ENCODE measurements around the gene HGD. TPM values are rescaled to one million over a fixed set of nuclear protein-coding genes. Genes with fewer than 3 reads are reported as not detected.
A peak's percentile ranks its signal among the peaks of the same experiment; 100 is the strongest.

HGD gene
- total RNA-seq, 1 experiment from 2014 or later = 0.59 TPM

DNA sequence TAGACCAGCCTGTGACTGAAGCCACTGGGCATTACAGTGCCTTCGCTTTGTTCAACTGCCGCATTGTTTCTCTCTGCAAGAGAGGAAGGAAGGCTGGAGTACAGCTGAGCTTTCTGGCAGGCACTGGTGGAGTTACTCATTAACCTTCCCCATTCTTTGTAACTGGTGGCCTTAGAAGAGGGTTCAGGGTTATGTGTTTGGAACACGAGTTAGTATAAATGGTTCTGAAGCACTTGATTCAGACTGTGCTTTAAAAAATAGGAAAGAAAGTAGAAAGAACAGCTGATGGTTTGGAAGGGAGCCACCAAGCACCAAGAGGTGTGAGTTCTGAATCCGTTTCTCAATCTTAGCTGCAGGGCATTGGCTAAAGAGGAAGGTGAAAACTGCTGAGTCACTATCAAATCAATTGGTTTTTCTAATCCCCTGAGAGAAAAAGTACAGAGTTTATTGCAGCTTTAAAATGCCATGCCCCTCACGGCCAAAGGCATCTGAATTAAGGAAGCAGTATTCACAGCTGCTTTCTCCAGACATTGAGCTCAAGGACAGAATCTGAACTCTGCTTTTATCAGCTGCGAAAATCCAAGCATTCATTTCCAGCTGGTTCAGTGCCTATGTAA is 3.6 kb downstream of the HGD start:
- intact Hi-C loops (cut with micrococcal nuclease) = no loop called here
- POLR2A ChIA-PET = interaction anchor here (1.4 to 1.5 kb wide), 2 partner anchors 16 to 82 kb away, joined by 4 to 9 read pairs; partner anchors contain the start of gene NDUFB4
- no TSS peak for BruUV-seq (replicated peaks)
- RAD21 ChIA-PET (ENCODE audit: low non-redundant PET in 1 of 2, low total read pairs in 2 of 2, uncharacterized antibody in 2 of 2, unreplicated experiment in 2 of 2) = no interaction called here
- Histone ChIP-seq H2AFZ (ENCODE audit: low read depth, low read length, poor library complexity, severe bottlenecking) (no peak overlapping the region), H3K4me2 (ENCODE audit: low read length) (peak overlapping the region; percentile 25), H3K79me2 (ENCODE audit: insufficient read depth, low read length) (no peaks in the 10 kb centered on the region), H3K9me3 (ENCODE audit: control insufficient read depth in 1 of 2, insufficient read depth in 1 of 2, low read depth in 1 of 2, low read length in 2 of 2) (0 out of 4 replicates have a peak, but pooled peaks cover 0 to 3% of the 10 kb centered on the region in 2 experiments), H3K36me3 (ENCODE audit: control insufficient read depth in 1 of 2, insufficient read depth in 2 of 2, low read length in 2 of 2) (no peaks in the 10 kb centered on the region), H3K9ac (ENCODE audit: low read length) (no peak overlapping the region), H3K27ac (ENCODE audit: low read depth, low read length) (no peak overlapping the region), H3K27me3 (ENCODE audit: insufficient read depth, low read length) (no peaks in the 10 kb centered on the region), H3K4me3 (replicated peaks in 1 of 2; ENCODE audit: low read depth in 1 of 2, low read length in 2 of 2) (no peak overlapping the region), H4K20me1 (ENCODE audit: insufficient read depth) (no peaks in the 10 kb centered on the region), H3K9me2 (ENCODE audit: insufficient read depth) (no peaks in the 10 kb centered on the region), H3K4me1 (ENCODE audit: control insufficient read depth in 1 of 2, insufficient read depth in 2 of 2, low read length in 2 of 2) (peaks cover 0 to 11% of the 10 kb centered on the region in 2 experiments; a peak in 3 of 4 replicates)
- no peak for ATAC-seq
- DNase-seq (ENCODE audit: low read depth, low spot score) = no peak
- CTCF ChIA-PET = no interaction called here
- no peak for TF ChIP-seq CTCF (IDR thresholded peaks at IDR 0.05 in 2 of 3, conservative IDR thresholded peaks at IDR 0.05 in 1 of 3; ENCODE audit: borderline replicate concordance in 1 of 3, insufficient read depth in 1 of 3, low read depth in 2 of 3, low read length in 2 of 3)
- TF ChIP-seq TCF7L2 (IDR thresholded peaks at IDR 0.05; ENCODE audit: borderline replicate concordance, extremely low read depth, insufficient read depth, insufficient read length) = no peak
- no peak for TF ChIP-seq POLR2A (IDR thresholded peaks at IDR 0.05; ENCODE audit: borderline replicate concordance, extremely low read depth, insufficient read depth, insufficient read length)
- no peak for TF ChIP-seq ZBTB33 (IDR thresholded peaks at IDR 0.05; ENCODE audit: extremely low read depth, insufficient replicate concordance, low read length)
- no peak for TF ChIP-seq ZFX (IDR thresholded peaks at IDR 0.05)
- 0 out of 2 replicates have a peak, but pooled peaks have one; percentile 12 for TF ChIP-seq MAX (IDR thresholded peaks at IDR 0.05)
- TF ChIP-seq EZH2 (IDR thresholded peaks at IDR 0.05) = no peak
- no peak for TF ChIP-seq FOSL1 (IDR thresholded peaks at IDR 0.05; ENCODE audit: low read depth)
- TF ChIP-seq, protein P1, sequence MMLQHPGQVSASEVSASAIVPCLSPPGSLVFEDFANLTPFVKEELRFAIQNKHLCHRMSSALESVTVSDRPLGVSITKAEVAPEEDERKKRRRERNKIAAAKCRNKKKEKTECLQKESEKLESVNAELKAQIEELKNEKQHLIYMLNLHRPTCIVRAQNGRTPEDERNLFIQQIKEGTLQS (IDR thresholded peaks at IDR 0.05) = no peak
- no peak for TF ChIP-seq RAD21 (IDR thresholded peaks at IDR 0.05; ENCODE audit: low read depth)
- no peak for TF ChIP-seq EZH2phosphoT487 (IDR thresholded peaks at IDR 0.05; ENCODE audit: borderline replicate concordance)
- no peak for TF ChIP-seq SRF (IDR thresholded peaks at IDR 0.05; ENCODE audit: low read depth)
- TF ChIP-seq SP1 (IDR thresholded peaks at IDR 0.05; ENCODE audit: low read depth) = peak; percentile 27; the same call in 1 of the 2 replicates
- TF ChIP-seq, protein P2, sequence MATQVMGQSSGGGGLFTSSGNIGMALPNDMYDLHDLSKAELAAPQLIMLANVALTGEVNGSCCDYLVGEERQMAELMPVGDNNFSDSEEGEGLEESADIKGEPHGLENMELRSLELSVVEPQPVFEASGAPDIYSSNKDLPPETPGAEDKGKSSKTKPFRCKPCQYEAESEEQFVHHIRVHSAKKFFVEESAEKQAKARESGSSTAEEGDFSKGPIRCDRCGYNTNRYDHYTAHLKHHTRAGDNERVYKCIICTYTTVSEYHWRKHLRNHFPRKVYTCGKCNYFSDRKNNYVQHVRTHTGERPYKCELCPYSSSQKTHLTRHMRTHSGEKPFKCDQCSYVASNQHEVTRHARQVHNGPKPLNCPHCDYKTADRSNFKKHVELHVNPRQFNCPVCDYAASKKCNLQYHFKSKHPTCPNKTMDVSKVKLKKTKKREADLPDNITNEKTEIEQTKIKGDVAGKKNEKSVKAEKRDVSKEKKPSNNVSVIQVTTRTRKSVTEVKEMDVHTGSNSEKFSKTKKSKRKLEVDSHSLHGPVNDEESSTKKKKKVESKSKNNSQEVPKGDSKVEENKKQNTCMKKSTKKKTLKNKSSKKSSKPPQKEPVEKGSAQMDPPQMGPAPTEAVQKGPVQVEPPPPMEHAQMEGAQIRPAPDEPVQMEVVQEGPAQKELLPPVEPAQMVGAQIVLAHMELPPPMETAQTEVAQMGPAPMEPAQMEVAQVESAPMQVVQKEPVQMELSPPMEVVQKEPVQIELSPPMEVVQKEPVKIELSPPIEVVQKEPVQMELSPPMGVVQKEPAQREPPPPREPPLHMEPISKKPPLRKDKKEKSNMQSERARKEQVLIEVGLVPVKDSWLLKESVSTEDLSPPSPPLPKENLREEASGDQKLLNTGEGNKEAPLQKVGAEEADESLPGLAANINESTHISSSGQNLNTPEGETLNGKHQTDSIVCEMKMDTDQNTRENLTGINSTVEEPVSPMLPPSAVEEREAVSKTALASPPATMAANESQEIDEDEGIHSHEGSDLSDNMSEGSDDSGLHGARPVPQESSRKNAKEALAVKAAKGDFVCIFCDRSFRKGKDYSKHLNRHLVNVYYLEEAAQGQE (IDR thresholded peaks at IDR 0.05; ENCODE audit: low read depth) = no peak
- TF ChIP-seq JUND (IDR thresholded peaks at IDR 0.05) = no peak
- peak; percentile 46; the same call in 1 of the 2 replicates for TF ChIP-seq CEBPB (IDR thresholded peaks at IDR 0.05; ENCODE audit: low read depth)
- no peak for TF ChIP-seq POLR2AphosphoS5 (IDR thresholded peaks at IDR 0.05; ENCODE audit: low read depth, low read length)
- no peak for TF ChIP-seq ZNF274 (IDR thresholded peaks at IDR 0.05; ENCODE audit: low read depth, low read length)
- no peak for TF ChIP-seq ELF1 (IDR thresholded peaks at IDR 0.05; ENCODE audit: borderline replicate concordance, low read depth)
- TF ChIP-seq CBX3 (IDR thresholded peaks at IDR 0.05; ENCODE audit: low read depth) = peak; percentile 32; the same call in 1 of the 2 replicates
